Activated naive CD4-positive, alpha-beta T cell treated with anti-CD3 and anti-CD28 coated beads, Interleukin-2, amount 50 U/mL, for 24 hours (primary cell): ENCODE data around the gene SLC43A1.

Experiments
- H3K27ac Mint-ChIP-seq: one replicate; pipeline ENCODE4 v1.8.0; 2021; ENCODE audit warnings: mild to moderate bottlenecking, mixed read lengths
- H3K27me3 Mint-ChIP-seq: one replicate; pipeline ENCODE4 v1.8.0; 2021; ENCODE audit warnings: mixed read lengths
- H3K36me3 Mint-ChIP-seq: one replicate; pipeline ENCODE4 v1.8.0; 2021; ENCODE audit warnings: mixed read lengths
- H3K4me1 Mint-ChIP-seq: one replicate; pipeline ENCODE4 v1.8.0; 2021; ENCODE audit warnings: mixed read lengths
- H3K4me3 Mint-ChIP-seq: one replicate; pipeline ENCODE4 v1.8.0; 2021; ENCODE audit warnings: mild to moderate bottlenecking, mixed read lengths
- H3K9me3 Mint-ChIP-seq: one replicate; pipeline ENCODE4 v1.8.0; 2021; ENCODE audit warnings: mixed read lengths

SLC43A1 gene

DNA sequence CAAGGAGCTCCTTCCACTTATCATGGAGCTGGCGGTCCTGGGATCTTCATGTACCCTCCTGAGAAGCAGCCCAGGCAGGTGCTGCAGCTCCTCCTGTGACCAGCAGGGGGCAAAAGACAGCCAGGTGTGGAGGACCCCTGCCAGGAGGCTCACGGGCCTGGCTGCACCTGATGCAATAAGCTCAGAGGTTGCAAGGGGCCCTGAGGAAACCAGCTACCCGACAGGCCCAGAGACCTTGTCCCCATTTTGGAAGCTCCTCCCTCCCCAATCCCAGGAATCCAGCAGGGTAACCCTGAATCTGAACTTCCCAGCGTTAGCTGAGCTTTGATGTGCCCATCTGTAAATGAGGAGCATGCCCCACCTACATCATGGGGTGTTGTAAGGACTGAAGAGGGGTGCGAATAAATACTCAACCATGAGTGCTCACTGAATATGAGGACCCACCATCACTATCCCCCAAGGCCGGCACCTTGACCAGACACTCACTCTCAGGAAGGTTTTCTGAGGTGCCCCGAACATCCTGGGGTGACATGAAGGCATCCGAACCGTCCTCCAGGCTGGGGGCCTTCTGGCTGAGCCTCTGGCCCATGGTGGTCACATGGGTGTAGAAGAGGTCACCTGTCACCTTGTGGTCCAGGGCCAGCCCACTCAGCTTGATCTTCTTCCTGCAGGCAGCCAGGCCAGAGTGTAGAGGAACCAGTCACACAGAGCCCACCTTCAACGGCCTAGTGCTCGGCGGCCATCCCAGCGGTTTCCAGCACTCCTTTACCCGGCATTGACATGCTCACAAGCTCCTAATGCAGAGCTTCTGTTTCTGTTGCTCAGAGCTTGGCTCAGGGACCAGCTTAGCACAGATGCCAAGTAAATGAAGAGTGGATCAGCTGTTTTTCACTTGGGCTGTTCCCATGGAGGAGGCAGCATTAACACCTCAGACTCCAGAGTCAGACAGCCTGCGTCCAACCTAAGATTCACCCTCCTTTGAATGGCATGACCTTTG is 21.7 kb downstream of the SLC43A1 start:
- Mint-ChIP-seq H3K36me3 (peaks cover 10% of the 10 kb centered on the region), H3K27ac (peak overlapping the region; percentile 95), H3K27me3 (no peaks in the 10 kb centered on the region), H3K4me3 (no peak overlapping the region), H3K4me1 (peaks cover 10% of the 10 kb centered on the region), H3K9me3 (no peaks in the 10 kb centered on the region)

DNA sequence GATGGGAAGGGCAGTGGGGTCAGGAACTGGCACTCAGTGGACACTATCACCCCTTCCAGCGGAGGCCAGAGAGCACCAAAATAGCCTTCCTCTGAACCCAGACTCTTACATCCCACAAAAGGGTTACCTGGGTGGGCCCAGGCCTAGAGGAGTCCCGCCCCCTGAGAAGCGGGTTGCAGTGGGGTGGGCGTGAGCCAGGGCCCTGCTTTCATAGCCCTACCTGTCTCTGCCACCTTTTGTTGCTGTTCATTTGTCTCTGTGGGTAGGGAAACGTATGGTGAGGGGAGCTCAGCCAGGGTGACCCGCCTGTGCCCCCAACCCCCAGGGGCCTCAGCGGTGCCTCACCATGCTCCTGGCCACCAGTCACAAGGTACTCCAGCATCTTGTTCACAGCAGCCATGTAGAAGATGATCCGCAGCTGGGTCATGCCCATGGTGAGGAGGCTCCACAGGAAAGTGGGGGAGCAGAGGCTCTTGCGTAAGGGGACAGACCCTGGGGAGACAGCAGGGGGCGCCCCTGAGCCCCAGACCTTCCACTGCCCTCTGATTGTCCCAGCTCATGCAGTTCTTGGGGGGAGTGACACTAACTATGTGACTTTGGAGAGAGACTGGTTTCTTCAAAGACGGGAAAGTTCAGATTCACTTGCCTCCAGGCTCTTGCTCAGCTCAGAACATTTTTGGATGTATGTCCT is 24.0 kb downstream of the SLC43A1 start:
- H3K4me3 Mint-ChIP-seq: no peak overlapping the region
- peaks cover 25% of the 10 kb centered on the region for H3K36me3 Mint-ChIP-seq
- H3K9me3 Mint-ChIP-seq: no peaks in the 10 kb centered on the region
- peaks cover 10% of the 10 kb centered on the region for H3K4me1 Mint-ChIP-seq
- H3K27ac Mint-ChIP-seq: no peak overlapping the region
- no peaks in the 10 kb centered on the region for H3K27me3 Mint-ChIP-seq

DNA sequence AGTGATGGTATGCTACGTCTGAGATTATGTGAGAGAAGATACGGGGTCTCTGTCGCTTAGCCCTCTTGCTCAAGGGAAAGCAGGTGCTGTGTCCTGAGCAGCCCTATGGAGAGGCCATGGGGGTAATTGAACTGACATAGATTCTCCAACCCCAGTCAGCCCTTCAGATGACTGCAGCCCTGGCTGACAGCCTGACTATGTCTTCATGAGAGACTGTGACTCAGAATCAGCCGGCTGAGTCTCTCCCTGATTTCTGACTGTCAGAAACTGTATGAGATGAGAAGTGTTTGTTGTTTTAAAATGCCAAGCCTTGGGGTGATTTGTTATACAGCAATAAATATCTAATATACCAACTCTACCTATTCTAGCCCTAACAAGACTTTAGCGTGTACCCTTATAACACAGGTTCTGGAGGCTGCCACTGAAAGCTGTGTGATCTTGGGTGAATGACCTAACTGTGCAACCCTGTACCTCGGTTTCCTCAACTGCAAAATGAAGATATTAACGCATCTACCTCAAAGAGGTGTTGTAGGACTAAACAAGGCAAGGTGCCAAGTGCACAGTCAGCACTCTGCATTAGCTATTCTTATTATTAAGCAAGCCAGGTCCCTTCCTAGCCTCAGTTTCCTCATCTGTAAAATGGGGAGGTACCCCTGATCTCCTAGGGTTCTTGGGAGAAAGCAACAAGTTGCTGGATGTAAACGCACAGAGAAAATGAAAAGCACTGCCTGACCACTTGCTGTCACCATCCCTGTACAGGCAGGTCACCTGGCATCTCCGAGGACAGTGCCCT is 24.9 kb downstream of the SLC43A1 start:
- Mint-ChIP-seq H3K27me3 (no peaks in the 10 kb centered on the region), H3K36me3 (peaks cover 29% of the 10 kb centered on the region), H3K4me3 (no peak overlapping the region), H3K9me3 (no peaks in the 10 kb centered on the region), H3K4me1 (peaks cover 12% of the 10 kb centered on the region), H3K27ac (no peak overlapping the region)

DNA sequence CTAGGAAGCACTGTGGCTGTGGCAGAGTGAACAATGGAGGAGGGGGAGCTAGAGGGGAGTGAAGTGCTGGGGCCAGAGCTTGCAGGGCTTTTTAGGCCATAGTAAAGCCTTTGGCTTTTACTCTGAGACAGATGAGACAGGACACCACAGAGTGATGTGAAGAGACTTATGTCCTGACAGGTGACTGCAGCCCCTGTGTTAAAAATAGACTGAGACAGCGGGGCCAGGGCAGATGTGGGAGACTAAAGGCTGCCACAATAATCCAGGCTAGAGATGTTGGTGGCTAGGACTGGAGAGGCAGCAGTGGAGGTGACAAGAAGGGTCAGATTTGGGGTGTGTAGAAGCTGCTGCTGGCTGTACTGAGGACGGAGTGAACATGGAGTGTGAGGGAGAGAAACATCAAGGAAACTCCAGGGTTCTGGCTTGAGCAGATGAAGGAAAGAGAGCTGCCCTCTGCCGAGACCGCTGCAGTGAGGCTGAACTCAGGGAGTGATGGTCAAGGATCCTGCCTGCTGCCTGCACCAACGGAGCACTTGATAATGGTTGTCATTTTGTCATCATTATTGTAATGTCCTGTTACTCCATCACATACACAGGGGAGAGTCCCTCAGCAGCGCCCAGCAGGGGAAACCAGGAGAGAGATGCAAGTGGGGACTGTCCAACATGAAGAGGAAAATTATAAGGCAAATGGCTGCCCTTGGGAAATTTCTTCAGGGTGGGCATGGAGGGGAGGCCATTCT is 27.4 kb downstream of the SLC43A1 start:
- Mint-ChIP-seq H3K27ac (no peak overlapping the region), H3K4me1 (peaks cover 10% of the 10 kb centered on the region), H3K36me3 (peaks cover 37% of the 10 kb centered on the region), H3K4me3 (no peak overlapping the region), H3K9me3 (no peaks in the 10 kb centered on the region), H3K27me3 (peaks cover 2% of the 10 kb centered on the region)

DNA sequence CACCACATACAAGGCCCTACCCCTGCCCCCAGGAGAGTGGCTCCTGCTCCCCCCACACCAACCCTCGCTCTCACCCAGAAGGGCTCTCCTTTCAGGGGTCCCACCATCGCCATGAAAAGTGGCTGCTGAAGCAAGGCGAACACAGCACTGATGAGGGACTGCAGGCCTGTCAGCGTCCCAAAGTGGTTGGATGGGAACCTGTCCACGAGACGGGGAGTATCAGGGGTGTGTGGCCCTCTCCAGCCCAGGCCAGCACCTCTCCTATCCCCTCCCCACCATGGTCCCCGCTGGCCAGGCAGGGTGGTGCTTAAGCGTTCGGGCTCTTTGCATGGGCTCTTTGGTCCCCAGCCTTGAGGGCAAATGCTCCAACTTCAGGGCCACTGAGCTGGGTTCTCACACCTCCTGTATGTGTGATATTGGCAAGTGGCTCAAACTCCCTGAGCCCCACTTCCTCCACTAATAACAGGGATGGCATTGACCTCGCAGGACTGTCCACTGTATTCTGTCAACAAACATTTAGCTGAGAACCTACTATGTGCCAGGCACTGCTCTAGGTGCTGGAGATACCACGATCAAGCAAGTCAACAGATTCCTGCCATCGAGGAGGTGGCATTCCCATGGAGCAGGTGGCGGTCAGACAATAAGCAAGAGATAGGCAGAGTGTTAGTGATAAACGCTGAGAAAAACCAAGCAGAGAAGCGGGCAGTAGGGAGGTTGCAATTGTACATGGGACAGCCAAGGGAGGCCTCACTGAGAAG is 28.3 kb downstream of the SLC43A1 start:
- H3K4me1 Mint-ChIP-seq: peaks cover 11% of the 10 kb centered on the region
- H3K9me3 Mint-ChIP-seq: no peaks in the 10 kb centered on the region
- H3K36me3 Mint-ChIP-seq: peaks cover 37% of the 10 kb centered on the region
- no peak overlapping the region for H3K4me3 Mint-ChIP-seq
- no peak overlapping the region for H3K27ac Mint-ChIP-seq
- peaks cover 2% of the 10 kb centered on the region for H3K27me3 Mint-ChIP-seq

DNA sequence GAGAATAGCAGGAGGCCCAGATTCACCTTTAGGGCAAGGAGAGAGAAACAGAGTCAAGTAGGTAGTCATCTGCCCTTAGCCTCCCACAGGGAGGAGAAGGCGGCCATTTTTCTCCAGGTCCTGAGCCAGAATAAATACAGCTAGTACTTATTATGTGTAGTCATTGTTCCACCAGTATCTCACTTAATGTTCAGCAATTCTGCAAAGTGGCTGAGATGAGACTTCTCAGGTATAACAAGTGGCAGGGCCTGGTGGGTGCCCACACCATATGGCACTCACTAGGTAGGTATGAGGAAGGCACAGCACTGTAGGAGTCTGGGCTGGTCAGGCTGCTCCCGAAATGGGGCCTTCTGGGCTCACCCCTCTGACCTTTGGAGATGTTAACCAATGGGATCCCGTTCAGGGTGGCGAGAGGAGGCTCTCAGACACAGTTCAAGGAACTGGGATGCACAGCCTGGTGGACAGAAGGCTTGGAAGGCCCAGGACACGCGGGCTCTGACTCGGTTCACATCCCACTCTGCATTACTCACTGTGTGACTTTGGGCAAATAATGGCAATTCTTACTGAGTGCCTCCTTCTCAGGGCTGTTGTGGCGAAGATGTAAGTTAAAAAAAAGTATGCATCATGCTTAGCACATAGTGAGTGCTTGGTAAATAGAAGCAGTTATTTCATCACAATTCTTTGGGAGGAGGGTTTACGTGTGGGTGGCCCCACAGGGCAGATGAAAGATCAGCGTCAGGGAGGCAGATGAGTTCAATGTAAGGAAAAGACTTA is 30.1 kb downstream of the SLC43A1 start:
- Mint-ChIP-seq H3K27me3 (peaks cover 3% of the 10 kb centered on the region), H3K27ac (peak overlapping the region; percentile 17), H3K36me3 (peaks cover 32% of the 10 kb centered on the region), H3K4me1 (peaks cover 15% of the 10 kb centered on the region), H3K9me3 (no peaks in the 10 kb centered on the region), H3K4me3 (no peak overlapping the region)

DNA sequence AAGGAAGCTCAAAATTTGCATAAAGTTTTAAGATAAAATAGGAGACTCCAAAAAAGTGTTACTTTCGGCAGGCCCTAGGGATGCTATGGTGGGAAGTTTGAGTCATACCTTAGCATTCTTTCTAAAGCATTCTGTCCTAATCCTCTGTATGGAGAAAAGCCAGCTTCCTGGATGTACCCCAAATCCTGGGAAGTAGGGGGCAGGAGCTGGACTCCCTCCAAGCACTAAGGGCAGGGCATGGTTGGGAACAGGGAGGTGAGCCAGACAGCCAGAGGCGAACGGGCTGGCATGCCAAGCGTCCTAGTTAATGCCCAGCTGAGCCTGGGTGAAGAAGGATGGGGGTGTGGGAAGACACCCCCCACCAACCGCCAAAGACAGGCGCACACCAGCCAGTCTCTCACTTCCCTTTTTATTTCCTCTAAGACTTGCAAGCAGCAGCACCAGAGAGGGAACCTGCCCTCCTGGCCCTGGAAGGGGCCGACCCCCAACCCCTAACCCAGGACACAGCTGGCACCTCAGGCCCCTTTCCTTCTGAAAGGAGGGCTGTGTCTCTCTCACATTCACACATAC is 31.3 kb downstream of the SLC43A1 start:
- no peak overlapping the region for H3K27ac Mint-ChIP-seq
- H3K4me3 Mint-ChIP-seq: no peak overlapping the region
- peaks cover 24% of the 10 kb centered on the region for H3K4me1 Mint-ChIP-seq
- H3K36me3 Mint-ChIP-seq: peaks cover 30% of the 10 kb centered on the region
- H3K27me3 Mint-ChIP-seq: peaks cover 3% of the 10 kb centered on the region
- H3K9me3 Mint-ChIP-seq: no peaks in the 10 kb centered on the region

DNA sequence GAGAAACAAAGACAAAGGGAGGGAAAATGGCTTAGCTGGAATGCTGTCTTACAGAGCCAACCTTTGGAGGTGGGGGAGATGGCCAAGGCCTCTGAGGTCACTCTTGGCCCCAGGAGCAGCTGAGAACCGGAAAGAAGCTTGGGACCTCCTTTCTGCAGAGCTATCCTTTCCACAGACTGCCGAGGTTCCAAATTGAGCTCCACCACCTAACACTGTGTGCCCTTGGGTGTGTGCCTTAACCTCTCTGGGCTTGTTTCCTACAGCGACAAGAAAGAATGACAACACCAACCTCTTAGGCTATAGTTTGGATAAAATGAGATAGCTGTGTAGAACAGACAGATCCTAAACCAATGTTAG is 32.0 kb downstream of the SLC43A1 start:
- Mint-ChIP-seq H3K27me3 (peaks cover 3% of the 10 kb centered on the region), H3K4me3 (peak overlapping the region; percentile 36), H3K4me1 (peaks cover 24% of the 10 kb centered on the region), H3K9me3 (no peaks in the 10 kb centered on the region), H3K27ac (no peak overlapping the region), H3K36me3 (peaks cover 25% of the 10 kb centered on the region)

DNA sequence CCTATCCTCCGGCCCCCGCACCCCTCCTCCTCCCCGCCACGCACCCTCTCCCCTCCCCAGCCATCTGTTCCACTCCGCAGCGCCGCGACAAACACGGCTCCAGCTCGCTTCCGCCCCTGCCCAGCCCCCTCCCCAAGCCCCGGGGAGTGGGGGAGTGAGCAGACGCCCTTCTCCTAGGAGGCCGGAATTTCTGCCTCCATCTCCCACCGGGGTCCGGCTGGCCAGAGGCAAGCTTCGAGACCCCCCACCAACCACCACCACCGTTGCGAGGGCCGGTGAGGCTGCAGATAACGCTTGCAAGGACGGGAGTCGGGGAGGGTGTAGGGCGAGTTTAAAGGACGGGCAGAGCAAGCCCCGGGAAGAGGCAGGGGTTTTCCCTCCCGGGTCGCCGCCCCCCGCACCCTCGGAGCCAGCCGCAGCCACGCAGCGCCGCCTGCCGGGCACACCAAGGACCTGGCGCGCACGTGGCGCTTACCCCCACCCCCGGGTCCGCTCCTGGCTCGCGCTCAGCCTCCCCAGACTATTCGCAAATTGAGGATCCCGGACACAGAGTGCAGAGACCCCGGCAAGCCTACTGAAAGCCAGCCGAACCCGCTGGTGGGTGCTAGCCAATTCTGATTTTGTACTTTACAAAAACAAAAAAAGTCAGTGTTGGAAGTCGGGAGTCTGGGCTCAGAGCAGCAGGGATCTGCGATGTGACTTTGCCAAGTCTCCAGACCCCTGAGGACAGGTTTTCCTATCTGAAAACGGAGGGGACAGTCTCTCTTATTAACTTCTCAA is 32.5 kb downstream of the SLC43A1 start:
- peaks cover 3% of the 10 kb centered on the region for H3K27me3 Mint-ChIP-seq
- H3K4me1 Mint-ChIP-seq: peaks cover 24% of the 10 kb centered on the region
- H3K4me3 Mint-ChIP-seq: peak overlapping the region; percentile 36
- no peaks in the 10 kb centered on the region for H3K9me3 Mint-ChIP-seq
- peaks cover 20% of the 10 kb centered on the region for H3K36me3 Mint-ChIP-seq
- peak overlapping the region; percentile 35 for H3K27ac Mint-ChIP-seq

DNA sequence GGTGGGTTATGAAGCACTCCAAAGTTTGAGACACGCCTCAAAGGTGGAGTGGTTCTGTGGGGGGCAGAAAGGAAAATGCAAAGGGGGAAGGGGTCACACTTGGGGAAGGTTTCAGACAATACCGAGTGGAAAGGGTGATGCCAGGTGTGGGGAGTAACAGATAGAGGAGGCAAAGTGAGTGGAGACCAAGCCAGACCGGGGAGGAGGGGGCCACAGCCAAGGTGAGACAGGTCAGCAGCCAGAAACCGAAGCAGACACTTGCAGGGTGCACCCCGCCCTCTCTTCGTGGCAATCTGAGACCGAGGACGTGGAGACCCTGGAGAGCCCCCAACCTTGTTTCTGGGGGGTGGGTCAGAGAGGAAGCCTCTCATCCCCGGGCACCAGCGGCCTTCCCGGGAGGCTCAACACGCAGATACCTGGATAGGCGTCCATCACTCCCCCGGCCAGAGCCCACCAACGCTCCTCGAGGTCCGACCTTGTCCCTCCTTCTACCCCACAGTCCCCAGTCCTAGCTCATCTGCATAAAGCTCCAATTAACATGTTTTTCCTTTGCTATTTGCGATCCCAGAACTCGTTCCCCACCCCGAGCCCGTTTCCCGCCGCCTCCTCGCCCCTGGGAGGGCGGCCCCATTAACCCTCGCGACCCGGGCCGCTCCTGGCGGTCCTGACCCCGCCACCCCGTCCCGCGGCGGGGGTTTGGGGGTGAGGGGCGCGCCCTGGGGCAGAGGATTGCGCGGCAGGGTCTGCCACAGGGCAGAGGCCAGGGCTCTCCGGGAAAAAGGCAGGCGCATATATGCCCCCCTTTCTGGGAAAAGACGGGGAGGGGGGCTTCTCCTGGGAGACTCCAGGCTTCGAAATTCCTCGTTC is 33.4 kb downstream of the SLC43A1 start:
- Mint-ChIP-seq H3K4me1 (peaks cover 24% of the 10 kb centered on the region), H3K27ac (no peak overlapping the region), H3K27me3 (peaks cover 3% of the 10 kb centered on the region), H3K4me3 (peak overlapping the region; percentile 59), H3K36me3 (peaks cover 12% of the 10 kb centered on the region), H3K9me3 (no peaks in the 10 kb centered on the region)

DNA sequence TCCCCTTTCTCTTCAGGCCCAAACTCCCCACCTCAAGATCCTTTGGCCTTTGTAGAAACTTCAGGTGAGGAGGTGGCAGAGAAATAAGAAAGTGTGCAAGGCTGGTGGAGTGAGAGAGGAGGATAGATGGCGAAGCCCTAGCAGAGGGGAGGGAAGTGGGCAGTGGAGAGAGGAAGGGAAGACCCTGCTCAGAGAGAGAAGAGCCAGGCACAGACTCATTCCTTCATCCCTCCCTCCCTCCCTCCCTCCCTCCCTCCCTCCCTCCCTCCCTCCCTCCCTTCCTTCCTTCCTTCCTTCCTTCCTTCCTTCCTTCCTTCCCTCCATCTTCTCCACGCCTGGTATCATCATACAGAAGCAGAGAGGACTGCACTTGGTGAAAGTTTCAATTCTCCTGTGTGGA is 34.2 kb downstream of the SLC43A1 start:
- Mint-ChIP-seq H3K4me3 (peak overlapping the region; percentile 59), H3K4me1 (peaks cover 24% of the 10 kb centered on the region), H3K36me3 (peaks cover 12% of the 10 kb centered on the region), H3K27ac (no peak overlapping the region), H3K9me3 (no peaks in the 10 kb centered on the region), H3K27me3 (peaks cover 3% of the 10 kb centered on the region)

DNA sequence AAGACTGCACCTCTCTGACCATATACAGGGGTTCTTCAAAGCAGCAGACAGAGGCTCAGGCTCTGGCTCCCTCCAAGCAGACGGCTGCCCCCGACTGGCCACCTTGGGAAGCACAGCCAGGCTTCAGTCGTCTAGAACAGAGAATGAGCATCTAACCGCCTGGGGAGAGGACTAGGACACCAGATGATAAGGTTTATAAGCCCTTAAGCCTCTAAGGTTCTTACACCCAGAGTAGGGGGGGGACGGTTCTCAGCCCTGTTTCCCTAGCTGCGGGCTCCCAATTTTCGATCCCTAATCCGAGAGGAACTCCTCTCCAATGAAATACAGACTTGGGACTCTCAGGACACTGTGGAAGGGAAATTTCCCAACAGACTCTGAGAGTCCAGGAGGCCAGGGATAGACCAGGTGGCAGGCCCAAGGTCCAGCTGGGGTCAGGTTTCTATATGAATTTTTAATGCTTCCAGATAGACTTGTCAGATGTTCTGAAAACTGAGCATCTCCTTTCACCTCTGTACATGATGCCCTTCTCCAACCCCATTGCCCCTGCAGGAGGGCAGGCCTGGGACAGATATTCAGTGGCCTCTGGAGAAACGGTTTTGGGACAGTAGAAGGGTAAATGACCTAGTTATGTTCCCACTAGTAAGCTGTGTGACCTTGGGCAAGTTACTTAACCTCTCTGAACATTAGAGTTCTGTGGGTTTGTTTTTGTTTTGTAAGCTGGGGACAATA is 34.9 kb downstream of the SLC43A1 start:
- Mint-ChIP-seq H3K4me1 (peaks cover 24% of the 10 kb centered on the region), H3K27ac (peak overlapping the region; percentile 48), H3K36me3 (peaks cover 8% of the 10 kb centered on the region), H3K27me3 (peaks cover 3% of the 10 kb centered on the region), H3K9me3 (no peaks in the 10 kb centered on the region), H3K4me3 (no peak overlapping the region)
